ENCODE data around the gene VPS13C.

The VPS13C gene

DNA sequence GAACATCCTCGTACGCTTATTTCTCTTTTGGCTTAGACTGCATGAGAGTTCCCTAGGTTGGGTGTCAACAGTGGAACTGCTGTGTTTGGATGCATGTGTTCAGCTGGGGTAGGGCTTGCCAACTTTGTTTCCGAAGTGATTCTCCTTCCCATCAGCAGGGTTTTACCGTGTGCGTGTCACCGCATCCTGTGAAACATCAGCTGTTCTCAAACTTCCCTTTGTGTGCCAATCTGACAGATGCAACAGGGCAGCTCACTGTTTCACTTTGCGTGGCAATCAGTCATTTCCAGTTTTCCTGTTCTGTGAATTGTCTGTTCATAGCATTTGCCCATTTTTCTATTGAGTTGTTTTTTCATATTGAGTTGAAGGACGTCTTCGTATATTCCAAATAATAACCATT, 218.8 kb downstream of the VPS13C start:
- DNase-seq: no peak

- DNase-seq: no peak
Measured at GRCh38 chr15:61840090-61840489, 220.2 kb downstream of the VPS13C start.

DNA sequence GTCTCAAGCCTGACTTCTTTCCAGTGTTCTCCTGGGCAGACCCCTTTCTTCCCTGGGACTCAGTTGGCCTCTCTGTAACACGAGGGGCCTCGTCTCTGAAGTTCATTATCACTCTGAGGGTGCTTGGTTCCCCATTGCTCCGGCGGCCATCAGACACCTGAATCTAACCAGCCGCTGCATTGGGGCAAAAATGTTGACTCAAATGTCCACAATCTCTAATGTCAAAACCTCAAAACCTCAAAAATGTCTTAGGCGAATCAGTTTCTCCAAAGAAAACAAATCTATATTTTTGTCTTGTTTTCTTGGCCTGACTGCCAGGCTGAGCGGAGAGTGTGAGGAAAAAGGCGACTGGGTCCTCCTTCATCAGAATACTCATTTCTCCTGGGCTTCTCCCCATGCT, 220.7 kb downstream of the VPS13C start:
- DNase-seq: no peak

- DNase-seq: peak in 1 of 2 experiments; percentile 69
Measured at GRCh38 chr15:61835496-61836106, 224.6 kb downstream of the VPS13C start.

DNA sequence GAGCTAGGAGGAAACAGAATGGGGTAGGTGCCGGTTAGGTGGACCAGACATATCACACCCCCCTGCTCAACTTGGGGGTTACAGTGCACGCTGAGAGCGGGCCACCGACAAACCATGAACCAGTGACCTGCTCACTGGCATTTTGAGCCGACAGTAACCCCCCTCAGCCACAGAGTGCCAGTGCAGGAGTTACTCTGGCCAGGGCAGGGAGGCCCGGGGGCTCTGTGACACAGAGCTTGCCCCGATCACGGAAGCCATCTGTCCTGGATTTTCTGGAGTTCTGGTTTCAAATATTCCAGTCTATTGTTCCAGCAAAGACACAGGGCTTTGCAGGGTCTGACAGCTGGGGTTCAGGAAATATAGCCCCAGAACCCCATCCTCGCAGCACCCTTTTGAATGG, 225.2 kb downstream of the VPS13C start:
- no peak for DNase-seq

GRCh38 chr15:61834076-61834697, 226.1 kb downstream of the VPS13C start:
- DNase-seq: peak; percentile 20 to 74

DNA sequence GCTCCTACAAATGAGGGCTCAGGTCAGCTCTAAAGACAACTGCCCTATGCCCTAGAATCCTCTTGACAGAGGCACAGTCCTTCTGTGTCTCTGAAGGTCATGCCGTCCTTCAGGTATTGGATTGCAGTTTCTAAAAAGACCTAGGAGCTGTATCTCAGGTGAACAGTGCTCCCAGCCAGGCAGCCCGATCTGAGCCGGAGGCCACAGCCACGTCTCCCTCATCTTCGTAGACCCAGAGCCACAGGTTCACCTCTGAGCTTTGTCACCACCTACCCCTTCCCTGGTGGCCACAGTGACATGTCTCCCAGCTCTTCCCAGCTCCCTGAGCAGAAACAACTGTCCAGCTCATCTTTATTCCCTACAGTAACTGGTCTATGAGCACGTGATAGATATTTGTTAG, 228.0 kb downstream of the VPS13C start:
- DNase-seq: no peak

GRCh38 chr15:61831505-61831921, 228.7 kb downstream of the VPS13C start:
- no peak for DNase-seq

GRCh38 chr15:61830536-61831330, 229.5 kb downstream of the VPS13C start:
- no peak for DNase-seq

DNA sequence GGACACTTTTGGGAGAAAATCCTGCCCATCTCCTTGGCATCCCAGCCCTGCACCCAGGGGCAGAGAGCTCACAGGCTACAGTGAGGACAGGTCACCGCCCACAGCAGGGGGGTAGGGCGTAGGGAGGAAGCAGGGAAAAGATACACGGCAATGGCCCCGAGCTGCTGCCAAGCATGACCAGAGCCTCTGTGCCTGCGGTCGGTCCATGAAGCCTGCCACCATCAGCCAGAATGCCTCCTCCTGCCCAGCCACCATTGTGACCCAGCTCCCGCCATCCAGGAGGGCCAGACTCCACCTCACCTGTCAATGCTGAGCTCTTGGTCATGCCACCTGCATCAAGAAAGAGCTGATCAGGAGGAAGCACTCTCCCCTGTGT, 230.7 kb downstream of the VPS13C start:
- no peak for DNase-seq

GRCh38 chr15:61828860-61829513, 231.3 kb downstream of the VPS13C start:
- no peak for DNase-seq

- DNase-seq: no peak
Measured at GRCh38 chr15:61828008-61828407, 232.2 kb downstream of the VPS13C start.

GRCh38 chr15:61827131-61827530, 233.1 kb downstream of the VPS13C start:
- no peak for DNase-seq

DNA sequence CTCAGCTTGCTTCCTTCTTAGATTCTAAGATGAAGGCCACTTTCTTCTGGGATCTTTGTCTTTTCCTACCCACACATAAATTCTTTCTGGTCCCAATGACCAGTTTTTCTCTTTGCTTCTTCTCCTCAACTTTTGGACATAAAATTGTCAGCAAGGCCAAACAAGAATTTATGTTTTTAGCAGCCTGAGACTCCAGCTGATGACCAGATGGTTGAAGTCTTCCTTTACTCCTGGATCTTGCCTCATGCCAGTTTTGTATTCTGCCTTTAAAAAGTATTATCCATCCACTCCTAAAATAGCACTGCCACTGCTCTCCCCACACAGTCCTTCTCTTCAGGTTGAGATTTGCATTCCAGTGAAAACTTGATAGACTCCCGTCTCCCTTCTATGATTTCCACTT, 236.0 kb downstream of the VPS13C start:
- DNase-seq: no peak

GRCh38 chr15:61822511-61822910, 237.7 kb downstream of the VPS13C start:
- DNase-seq: no peak

DNA sequence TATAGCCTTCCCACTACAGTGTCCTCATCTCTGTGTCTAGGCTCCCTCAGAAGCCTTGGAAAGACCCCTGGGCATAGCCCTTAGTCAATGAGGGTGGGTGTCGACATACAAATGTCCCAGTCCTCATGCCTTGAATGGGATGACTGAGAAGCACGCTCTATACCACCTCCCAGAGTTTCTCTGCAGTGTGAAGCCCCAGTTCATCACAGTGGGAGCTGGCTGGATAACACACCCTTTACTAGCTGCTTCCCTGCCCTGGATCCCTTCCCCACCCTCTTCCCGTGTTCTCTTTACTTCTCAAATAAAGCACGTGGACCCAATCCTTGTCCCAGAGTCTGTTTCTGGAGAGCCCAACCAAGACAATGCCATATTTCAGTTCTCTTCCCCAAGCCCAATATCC, 239.3 kb downstream of the VPS13C start:
- no peak for DNase-seq

- DNase-seq: no peak
Measured at GRCh38 chr15:61820212-61820611, 240.0 kb downstream of the VPS13C start.

GRCh38 chr15:61819386-61819785, 240.9 kb downstream of the VPS13C start:
- no peak for DNase-seq

- DNase-seq: no peak
Measured at GRCh38 chr15:61818801-61819200, 241.4 kb downstream of the VPS13C start.

DNA sequence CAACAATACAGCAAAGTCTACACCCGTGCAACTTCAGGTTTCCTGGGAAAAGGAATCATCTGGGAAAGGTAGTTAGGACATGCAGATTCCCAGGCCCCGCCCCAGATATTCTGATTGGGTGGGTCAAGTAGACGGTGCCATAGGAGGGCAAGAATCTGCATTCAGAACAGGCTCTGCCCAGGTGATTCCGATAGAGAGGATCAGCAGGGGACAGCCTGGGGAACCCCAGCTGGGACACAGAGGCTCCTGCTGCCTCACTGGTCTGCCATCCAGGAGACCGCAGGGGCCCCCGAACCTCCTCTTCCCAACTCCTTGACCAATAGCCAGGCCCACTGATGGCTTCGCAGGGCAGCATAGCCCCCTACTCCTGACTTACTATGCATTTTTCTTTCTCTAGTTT, 243.4 kb downstream of the VPS13C start:
- DNase-seq: no peak

- DNase-seq: no peak
Measured at GRCh38 chr15:61815356-61816083, 244.7 kb downstream of the VPS13C start.

DNA sequence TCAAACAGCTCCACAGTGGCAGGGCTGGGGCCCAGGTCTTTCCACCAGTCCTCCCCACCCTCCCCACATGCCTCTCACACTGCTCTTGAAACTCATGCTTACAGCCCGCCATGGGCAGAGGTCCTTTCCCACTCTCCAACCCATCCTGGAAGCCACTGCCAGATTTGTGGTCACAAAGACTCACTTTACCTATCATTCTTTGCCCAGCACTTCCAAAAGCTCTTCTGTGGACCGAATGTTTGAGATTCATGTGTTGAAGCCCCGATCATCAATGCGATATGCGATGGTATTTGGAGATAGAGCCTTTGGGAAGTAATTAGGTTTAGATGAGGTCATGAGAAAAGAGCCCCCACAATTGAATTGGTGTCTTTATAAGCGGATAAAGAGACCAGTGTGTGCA, 247.8 kb downstream of the VPS13C start:
- DNase-seq: no peak

DNA sequence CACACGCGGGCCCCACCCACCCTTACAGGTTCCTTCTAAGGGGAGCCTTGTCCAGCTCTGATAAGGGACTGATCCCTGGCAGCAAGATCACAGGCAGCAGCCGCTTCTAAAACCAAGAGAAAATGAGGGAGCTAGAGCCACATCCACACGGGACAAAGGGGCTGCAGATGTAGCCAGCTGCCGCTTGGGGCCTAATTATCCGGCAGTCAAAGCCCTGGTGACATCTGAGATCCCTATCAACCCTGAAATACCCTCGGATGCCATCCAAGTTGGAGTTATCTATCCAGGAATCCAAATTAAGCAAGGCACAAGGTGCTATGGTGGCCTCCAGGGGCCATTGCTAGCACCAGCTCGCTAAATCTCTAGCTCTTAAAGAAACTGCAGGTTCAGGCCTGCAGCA, 248.3 kb downstream of the VPS13C start:
- no peak for DNase-seq
